Stomach (tissue), 9 donors: ENCODE results near the gene ANKRD11. TPM values are rescaled to one million over a fixed set of nuclear protein-coding genes. Genes with fewer than 3 reads are reported as not detected.

Source experiments
- DNase-seq, 2 donors: peaks; one replicate each; pipeline versions ENCODE4 v3.0.0 to v3.0.0-alpha.2; 2013 to 2019
- H3K27ac ChIP-seq, 5 donors: fragments of 200-600 bp in 4 of 5; sonication (generic) in 4 of 5; one replicate each; pipeline ENCODE4 v1.5.1; 2013 to 2019; ENCODE audit warnings: mild to moderate bottlenecking in 1 of 5, moderate library complexity in 1 of 5
- H3K27me3 ChIP-seq, 3 donors: fragments of 200-600 bp; sonication (generic); one replicate each; pipeline ENCODE4 v1.5.1; 2017 to 2019; ENCODE audit warnings: mixed run types in 1 of 3
- H3K36me3 ChIP-seq, 4 donors: fragments of 200-600 bp; sonication (generic); 1 replicate in 3 of 4; 2 replicates in 1 of 4; pipeline ENCODE4 v1.5.1; 2016 to 2019
- H3K4me1 ChIP-seq, 4 donors: fragments of 200-600 bp; sonication (generic); one replicate each; pipeline ENCODE4 v1.5.1; 2016 to 2019
- H3K4me3 ChIP-seq, 4 donors: fragments of 200-600 bp; sonication (generic) in 3 of 4; one replicate each; pipeline ENCODE4 v1.5.1; 2016 to 2019; ENCODE audit warnings: mild to moderate bottlenecking in 1 of 4
- H3K9me3 ChIP-seq, 4 donors: fragments of 200-600 bp; sonication (generic); one replicate each; pipeline ENCODE4 v1.5.1; 2016 to 2019
- EP300 ChIP-seq: sonication (generic); formaldehyde crosslinking; IDR thresholded peaks from one replicate; pipeline ENCODE4 v1.6.1; 2017; ENCODE audit warnings: antibody characterized with exemption
- POLR2A ChIP-seq, 4 donors: fragments of 450-650 bp; IDR thresholded peaks; one replicate each; pipeline ENCODE4 v1.6.1; 2016; ENCODE audit warnings: antibody characterized with exemption in 4 of 4, control low read depth in 2 of 4, mild to moderate bottlenecking in 1 of 4, moderate library complexity in 1 of 4
- POLR2AphosphoS5 ChIP-seq, 3 donors: sonication (generic); formaldehyde crosslinking; IDR thresholded peaks; one replicate each; pipeline ENCODE4 v1.6.1; 2016; ENCODE audit warnings: antibody characterized with exemption in 3 of 3
- WGBS, 5 donors: extraction: QIAGEN DNeasy Blood & Tissue Kit in 3 of 5; methylation state at CpG; one replicate each; pipeline versions ENCODE4 v1.1.5 to v1.1.7; 2013 to 2018; 5-methylcytosine and 5-hydroxymethylcytosine counted together
- intact Hi-C: fragments of 100-400 bp; cut with DNase I; formaldehyde crosslinking; loops from one replicate; pipeline ENCODE4 v1.15.1; 2023; ENCODE audit warnings: low total_unique reads
- polyA plus RNA-seq, 3 donors: library from polyadenylated mRNA; stranded (reverse); fragments of 200-250 nt; gene quantifications; one replicate each; pipeline ENCODE4 v1.2.3, GENCODE V29; 2013
- total RNA-seq, 5 donors: library from RNA; depleted of rRNA; stranded (reverse); fragments of >200 nt; gene quantifications; one replicate each; pipeline versions ENCODE4 v1.1.0 to v1.2.3, GENCODE V29; 2014 to 2016
- TF ChIP-seq, protein P1 (sequence below), 7 experiments: fragments of 450-650 bp in 4 of 7; fragments of 200-600 bp in 3 of 7; sonication (generic) in 3 of 7; IDR thresholded peaks; one replicate each; pipeline ENCODE4 v1.5.1; 2016 to 2019; ENCODE audit warnings: antibody characterized with exemption in 7 of 7, control low read depth in 2 of 7, mild to moderate bottlenecking in 1 of 7
- donor health status: healthy with polysubstance abuse.
- donor health status: Bipolar disorder and iron deficiency.
- donor health status: healthy.

ANKRD11 gene
- total and polyA plus RNA-seq, 8 donors: 25.4 to 350 (median 88.7) TPM

DNA sequence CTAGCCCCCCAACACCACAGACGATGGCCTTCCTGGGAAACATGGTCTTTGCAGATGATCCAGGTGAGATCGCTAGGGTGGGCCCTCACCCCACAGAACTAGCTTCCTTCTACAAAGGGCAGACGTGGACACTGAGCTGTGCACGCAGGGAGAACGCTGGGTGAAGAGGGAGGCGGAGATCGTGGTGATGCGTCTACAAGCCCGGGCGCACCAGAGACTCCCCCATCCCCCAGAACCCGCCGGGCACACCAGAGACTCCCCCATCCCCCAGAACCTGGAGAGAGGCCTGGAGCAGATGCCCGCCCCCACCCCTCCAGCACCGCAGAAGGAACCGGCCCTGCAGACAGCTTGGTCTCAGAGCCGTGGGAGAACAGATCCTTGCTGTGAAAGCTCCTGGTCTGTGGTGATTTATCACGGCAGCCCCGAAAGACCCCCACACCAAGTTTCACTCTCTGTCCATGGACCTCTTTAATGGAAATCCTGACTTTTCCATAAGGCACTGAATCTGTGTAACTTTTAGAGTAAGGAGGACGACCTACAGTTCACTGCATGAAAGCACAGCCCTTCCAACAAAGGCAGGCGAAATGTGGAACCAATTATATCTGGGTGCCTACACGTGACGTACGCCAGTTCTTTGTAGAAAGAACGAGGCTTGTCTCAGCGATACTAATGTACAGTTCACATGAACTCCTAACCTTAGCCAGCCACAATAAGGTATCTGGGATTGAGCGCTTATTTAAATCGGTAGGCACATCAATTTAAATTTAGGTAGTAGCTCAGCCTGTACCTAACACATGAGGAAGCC, 88.5 kb downstream of the ANKRD11 start:
- H3K27me3 ChIP-seq: no peaks in the 10 kb centered on the region
- TF ChIP-seq, protein P1, sequence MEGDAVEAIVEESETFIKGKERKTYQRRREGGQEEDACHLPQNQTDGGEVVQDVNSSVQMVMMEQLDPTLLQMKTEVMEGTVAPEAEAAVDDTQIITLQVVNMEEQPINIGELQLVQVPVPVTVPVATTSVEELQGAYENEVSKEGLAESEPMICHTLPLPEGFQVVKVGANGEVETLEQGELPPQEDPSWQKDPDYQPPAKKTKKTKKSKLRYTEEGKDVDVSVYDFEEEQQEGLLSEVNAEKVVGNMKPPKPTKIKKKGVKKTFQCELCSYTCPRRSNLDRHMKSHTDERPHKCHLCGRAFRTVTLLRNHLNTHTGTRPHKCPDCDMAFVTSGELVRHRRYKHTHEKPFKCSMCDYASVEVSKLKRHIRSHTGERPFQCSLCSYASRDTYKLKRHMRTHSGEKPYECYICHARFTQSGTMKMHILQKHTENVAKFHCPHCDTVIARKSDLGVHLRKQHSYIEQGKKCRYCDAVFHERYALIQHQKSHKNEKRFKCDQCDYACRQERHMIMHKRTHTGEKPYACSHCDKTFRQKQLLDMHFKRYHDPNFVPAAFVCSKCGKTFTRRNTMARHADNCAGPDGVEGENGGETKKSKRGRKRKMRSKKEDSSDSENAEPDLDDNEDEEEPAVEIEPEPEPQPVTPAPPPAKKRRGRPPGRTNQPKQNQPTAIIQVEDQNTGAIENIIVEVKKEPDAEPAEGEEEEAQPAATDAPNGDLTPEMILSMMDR (IDR thresholded peaks at IDR 0.05): no peak
- TF ChIP-seq POLR2AphosphoS5 (IDR thresholded peaks at IDR 0.05) (no peak), POLR2A (IDR thresholded peaks at IDR 0.05) (no peak), EP300 (no peak)
- no peaks in the 10 kb centered on the region for H3K9me3 ChIP-seq
- H3K4me3 ChIP-seq: no peak overlapping the region
- H3K36me3 ChIP-seq: peaks cover 0 to 7% (median 3%) of the 10 kb centered on the region in 4 donors
- H3K4me1 ChIP-seq: peaks cover 20 to 85% (median 51%) of the 10 kb centered on the region in 4 donors
- WGBS, 5 donors: 76 to 85% (median 80%) methylated on average over 23 to 27 of the region's 27 CpGs
- H3K27ac ChIP-seq: peak overlapping the region in 1 of 5 donors; percentile 55
- intact Hi-C loops: no loop called here
- DNase-seq: no peak

DNA sequence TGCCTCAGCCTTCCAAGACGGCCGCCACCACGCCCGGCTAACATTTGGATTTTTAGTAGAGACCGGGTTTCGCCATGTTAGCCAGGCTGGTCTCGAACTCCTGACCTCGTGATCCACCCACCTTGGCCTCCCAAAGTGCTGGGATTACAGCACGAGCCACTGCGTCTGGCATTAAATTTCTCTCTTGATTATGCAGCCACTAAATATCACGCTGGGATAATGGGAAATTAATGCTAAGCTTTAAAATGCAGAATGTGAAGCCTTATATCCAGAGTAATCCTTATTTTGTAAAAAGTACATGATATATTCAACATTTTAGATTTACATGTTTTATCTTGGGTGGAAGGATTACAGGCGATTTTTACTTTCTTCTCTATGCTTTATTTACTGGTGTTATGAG, 89.2 kb downstream of the ANKRD11 start:
- H3K27ac ChIP-seq: peak overlapping the region in 1 of 5 donors; percentile 38
- no peaks in the 10 kb centered on the region for H3K27me3 ChIP-seq
- no peak for DNase-seq
- TF ChIP-seq POLR2A (IDR thresholded peaks at IDR 0.05) (no peak), POLR2AphosphoS5 (IDR thresholded peaks at IDR 0.05) (no peak), EP300 (no peak)
- TF ChIP-seq, protein P1 (IDR thresholded peaks at IDR 0.05): no peak
- H3K4me1 ChIP-seq: peaks cover 16 to 85% (median 49%) of the 10 kb centered on the region in 4 donors
- no peaks in the 10 kb centered on the region for H3K9me3 ChIP-seq
- intact Hi-C loops: no loop called here
- H3K36me3 ChIP-seq: peaks cover 0 to 7% (median 3%) of the 10 kb centered on the region in 4 donors
- H3K4me3 ChIP-seq: no peak overlapping the region
- WGBS, 5 donors: 85 to 91% (median 88%) methylated on average over 12 of the region's 12 CpGs

DNA sequence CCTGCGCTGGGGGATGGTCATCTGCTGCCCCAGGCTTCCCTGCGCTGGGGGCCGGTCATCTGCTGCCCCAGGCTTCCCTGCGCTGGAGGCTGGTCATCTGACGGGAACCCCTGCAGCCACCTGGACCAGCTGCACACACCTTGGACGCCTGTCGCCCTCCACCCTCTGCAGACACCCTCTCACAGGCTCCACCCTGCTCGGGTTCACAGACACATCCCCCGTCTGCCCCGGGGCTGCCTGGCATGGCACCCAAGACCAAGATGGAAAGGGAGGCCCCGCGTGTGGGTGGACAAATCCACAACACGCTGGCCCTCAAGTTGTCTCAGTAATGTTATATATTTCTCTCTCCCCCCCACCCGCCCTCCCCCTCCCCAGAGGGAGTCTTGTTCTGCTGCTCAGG, 89.6 kb downstream of the ANKRD11 start:
- no peak for DNase-seq

DNA sequence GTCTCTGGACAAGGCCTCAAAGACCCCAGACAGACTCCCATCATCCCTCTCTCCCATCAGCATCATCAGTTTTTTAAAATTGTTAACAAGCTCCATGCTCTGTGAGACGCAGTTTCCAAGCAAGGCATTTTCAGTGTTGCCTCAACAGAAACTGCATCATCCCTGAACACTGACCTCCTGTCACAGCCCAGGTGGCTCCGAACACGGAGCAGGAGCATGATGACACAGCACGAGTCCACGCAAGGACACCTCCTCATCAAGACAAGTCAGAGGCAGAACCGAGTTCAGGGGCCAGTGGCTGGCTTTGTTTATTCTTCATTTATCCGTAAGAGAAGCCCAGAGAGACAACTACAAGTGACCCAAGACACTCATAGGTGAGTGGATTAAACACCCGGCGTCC, 91.4 kb downstream of the ANKRD11 start:
- no peak for DNase-seq
- Histone ChIP-seq H3K36me3 (peaks cover 0 to 7% (median 3%) of the 10 kb centered on the region in 4 donors), H3K27me3 (no peaks in the 10 kb centered on the region), H3K4me1 (peaks cover 30 to 85% (median 52%) of the 10 kb centered on the region in 4 donors), H3K27ac (peak overlapping the region in 1 of 5 donors; percentile 90), H3K9me3 (no peaks in the 10 kb centered on the region), H3K4me3 (no peak overlapping the region)
- intact Hi-C loops: no loop called here
- WGBS, 5 donors: 80 to 83% (median 80%) methylated on average over 9 of the region's 9 CpGs
- TF ChIP-seq POLR2A (IDR thresholded peaks at IDR 0.05) (no peak), POLR2AphosphoS5 (IDR thresholded peaks at IDR 0.05) (no peak), EP300 (no peak)
- TF ChIP-seq, protein P1 (IDR thresholded peaks at IDR 0.05): no peak

More for the DNA sequence above, 89.6 kb downstream of the ANKRD11 start:
- no peaks in the 10 kb centered on the region for H3K9me3 ChIP-seq
- no peaks in the 10 kb centered on the region for H3K27me3 ChIP-seq
- H3K27ac ChIP-seq: no peak overlapping the region
- TF ChIP-seq POLR2AphosphoS5 (IDR thresholded peaks at IDR 0.05): no peak
- no peak for TF ChIP-seq POLR2A (IDR thresholded peaks at IDR 0.05)
- TF ChIP-seq, protein P1 (IDR thresholded peaks at IDR 0.05): no peak
- no peak for TF ChIP-seq EP300
- H3K4me1 ChIP-seq: peaks cover 20 to 85% (median 51%) of the 10 kb centered on the region in 4 donors
- WGBS, 5 donors: 75 to 83% (median 77%) methylated on average over 4 to 13 of the region's 14 CpGs
- intact Hi-C loops: no loop called here
- H3K36me3 ChIP-seq: peaks cover 0 to 7% (median 3%) of the 10 kb centered on the region in 4 donors
- no peak overlapping the region for H3K4me3 ChIP-seq
